ENCODE data around the gene GRIK3. TPM values are rescaled to one million over a fixed set of nuclear protein-coding genes. Genes with fewer than 3 reads are reported as not detected.

The GRIK3 gene
- total RNA-seq, 2 experiments from 2014 or later = 16.3 to 55.0 TPM

- intact Hi-C loops (cut with micrococcal nuclease; ENCODE audit: unreplicated experiment) = no loop called here
- Histone ChIP-seq H3K9me2 (ENCODE audit: insufficient read depth, low read length) (no peaks in the 10 kb centered on the region), H3K4me3 (ENCODE audit: low read depth, low read length, poor library complexity, severe bottlenecking) (no peak overlapping the region), H3K4me2 (ENCODE audit: low read length) (no peak overlapping the region), H3K9me3 (ENCODE audit: low read length) (no peaks in the 10 kb centered on the region), H2AFZ (ENCODE audit: low read length) (no peak overlapping the region), H3K79me2 (ENCODE audit: insufficient read depth, low read depth, low read length) (no peaks in the 10 kb centered on the region), H3K4me1 (ENCODE audit: insufficient read depth, low read length, poor library complexity, severe bottlenecking) (peaks cover 18% of the 10 kb centered on the region), H3K36me3 (ENCODE audit: insufficient read depth, low read length) (0 out of 2 replicates have a peak, but pooled peaks cover 3% of the 10 kb centered on the region), H4K20me1 (ENCODE audit: insufficient read depth, low read length) (no peaks in the 10 kb centered on the region), H3K27ac (ENCODE audit: low read depth, low read length, poor library complexity, severe bottlenecking) (no peak overlapping the region)
- BruUV-seq (replicated peaks) = no TSS peak
- CTCF ChIA-PET (ENCODE audit: unreplicated experiment) = no interaction called here
- POLR2A ChIA-PET = no interaction called here
- no peak for DNase-seq (ENCODE audit: low spot score)
- TF ChIP-seq EZH2phosphoT487 (IDR thresholded peaks at IDR 0.05; ENCODE audit: borderline replicate concordance, low read depth, low read length) (no peak), CTCF (conservative IDR thresholded peaks at IDR 0.05; ENCODE audit: low read length) (no peak)
These were observed 180.7 kb downstream of the GRIK3 start for GRCh38 chr1:36853638-36854037.

- no peaks in the 10 kb centered on the region for H4K20me1 ChIP-seq (ENCODE audit: insufficient read depth, low read length)
- H3K9me3 ChIP-seq (ENCODE audit: low read length) = no peaks in the 10 kb centered on the region
- H3K4me1 ChIP-seq (ENCODE audit: insufficient read depth, low read length, poor library complexity, severe bottlenecking) = peaks cover 18% of the 10 kb centered on the region
- no peaks in the 10 kb centered on the region for H3K79me2 ChIP-seq (ENCODE audit: insufficient read depth, low read depth, low read length)
- no TSS peak for BruUV-seq (replicated peaks)
- no peak overlapping the region for H3K4me3 ChIP-seq (ENCODE audit: low read depth, low read length, poor library complexity, severe bottlenecking)
- H3K9me2 ChIP-seq (ENCODE audit: insufficient read depth, low read length) = no peaks in the 10 kb centered on the region
- no peak for DNase-seq (ENCODE audit: low spot score)
- ChIA-PET CTCF (ENCODE audit: unreplicated experiment) (interaction anchor here (0.5 to 0.6 kb wide), 2 partner anchors 92 to 96 kb away, joined by 3 read pairs; no protein-coding TSS in a partner anchor), POLR2A (interaction anchor here (1.5 kb wide), 1 partner anchor 10 kb away, joined by 6 read pairs; no protein-coding TSS in a partner anchor)
- no peak for TF ChIP-seq EZH2phosphoT487 (IDR thresholded peaks at IDR 0.05; ENCODE audit: borderline replicate concordance, low read depth, low read length)
- TF ChIP-seq CTCF (conservative IDR thresholded peaks at IDR 0.05; ENCODE audit: low read length) = no peak
- H3K4me2 ChIP-seq (ENCODE audit: low read length) = no peak overlapping the region
- intact Hi-C loops (cut with micrococcal nuclease; ENCODE audit: unreplicated experiment) = no loop called here
- no peak overlapping the region for H2AFZ ChIP-seq (ENCODE audit: low read length)
- 0 out of 2 replicates have a peak, but pooled peaks cover 3% of the 10 kb centered on the region for H3K36me3 ChIP-seq (ENCODE audit: insufficient read depth, low read length)
- H3K27ac ChIP-seq (ENCODE audit: low read depth, low read length, poor library complexity, severe bottlenecking) = no peak overlapping the region
These were observed 181.7 kb downstream of the GRIK3 start for GRCh38 chr1:36852586-36852985.

GRCh38 chr1:36851595-36851994, 182.7 kb downstream of the GRIK3 start:
- POLR2A ChIA-PET = interaction anchor here (0.5 to 1.5 kb wide), 2 partner anchors 11 to 98 kb away, joined by 3 to 6 read pairs; no protein-coding TSS in a partner anchor

More at GRCh38 chr1:36851595-36851994, 182.7 kb downstream of the GRIK3 start:
- TF ChIP-seq EZH2phosphoT487 (IDR thresholded peaks at IDR 0.05; ENCODE audit: borderline replicate concordance, low read depth, low read length) = no peak
- TF ChIP-seq CTCF (conservative IDR thresholded peaks at IDR 0.05; ENCODE audit: low read length) = no peak
- H3K9me3 ChIP-seq (ENCODE audit: low read length) = no peaks in the 10 kb centered on the region
- peaks cover 14% of the 10 kb centered on the region for H3K4me1 ChIP-seq (ENCODE audit: insufficient read depth, low read length, poor library complexity, severe bottlenecking)
- H2AFZ ChIP-seq (ENCODE audit: low read length) = no peak overlapping the region
- H3K4me3 ChIP-seq (ENCODE audit: low read depth, low read length, poor library complexity, severe bottlenecking) = no peak overlapping the region
- H3K9me2 ChIP-seq (ENCODE audit: insufficient read depth, low read length) = no peaks in the 10 kb centered on the region
- BruUV-seq (replicated peaks) = no TSS peak
- 0 out of 2 replicates have a peak, but pooled peaks cover 3% of the 10 kb centered on the region for H3K36me3 ChIP-seq (ENCODE audit: insufficient read depth, low read length)
- CTCF ChIA-PET (ENCODE audit: unreplicated experiment) = no interaction called here
- no peak for DNase-seq (ENCODE audit: low spot score)
- intact Hi-C loops (cut with micrococcal nuclease; ENCODE audit: unreplicated experiment) = no loop called here
- no peak overlapping the region for H3K27ac ChIP-seq (ENCODE audit: low read depth, low read length, poor library complexity, severe bottlenecking)
- no peak overlapping the region for H3K4me2 ChIP-seq (ENCODE audit: low read length)
- H4K20me1 ChIP-seq (ENCODE audit: insufficient read depth, low read length) = no peaks in the 10 kb centered on the region
- no peaks in the 10 kb centered on the region for H3K79me2 ChIP-seq (ENCODE audit: insufficient read depth, low read depth, low read length)

All from OCI-LY7 (cell line).